HUES6 (cell line): ENCODE results near the gene LRRC31.

Source experiments
- H3K27ac ChIP-seq: 2 replicates; pipeline ENCODE4 v1.7.0; 2013; ENCODE audit warnings: low read depth, mild to moderate bottlenecking, low read length, inconsistent platforms
- H3K27me3 ChIP-seq: 2 replicates; pipeline ENCODE4 v1.6.1; 2013; ENCODE audit warnings: low read length; ENCODE audit not compliant: control insufficient read depth, insufficient read depth
- H3K36me3 ChIP-seq: 2 replicates; pipeline ENCODE4 v1.6.1; 2013; ENCODE audit warnings: low read length; ENCODE audit not compliant: control insufficient read depth, insufficient read depth
- H3K4me1 ChIP-seq: 2 replicates; pipeline ENCODE4 v1.6.1; 2013; ENCODE audit warnings: low read length; ENCODE audit not compliant: control insufficient read depth, insufficient read depth
- H3K4me3 ChIP-seq: 2 replicates; pipeline ENCODE4 v1.5.1; 2013; ENCODE audit warnings: low read depth, low read length
- H3K9ac ChIP-seq: one replicate; pipeline ENCODE4 v1.6.1; 2013; ENCODE audit warnings: mild to moderate bottlenecking, low read length
- H3K9me3 ChIP-seq: 2 replicates; pipeline ENCODE4 v1.6.1; 2013; ENCODE audit warnings: low read depth, low read length; ENCODE audit not compliant: control insufficient read depth, insufficient read depth

The LRRC31 gene

DNA sequence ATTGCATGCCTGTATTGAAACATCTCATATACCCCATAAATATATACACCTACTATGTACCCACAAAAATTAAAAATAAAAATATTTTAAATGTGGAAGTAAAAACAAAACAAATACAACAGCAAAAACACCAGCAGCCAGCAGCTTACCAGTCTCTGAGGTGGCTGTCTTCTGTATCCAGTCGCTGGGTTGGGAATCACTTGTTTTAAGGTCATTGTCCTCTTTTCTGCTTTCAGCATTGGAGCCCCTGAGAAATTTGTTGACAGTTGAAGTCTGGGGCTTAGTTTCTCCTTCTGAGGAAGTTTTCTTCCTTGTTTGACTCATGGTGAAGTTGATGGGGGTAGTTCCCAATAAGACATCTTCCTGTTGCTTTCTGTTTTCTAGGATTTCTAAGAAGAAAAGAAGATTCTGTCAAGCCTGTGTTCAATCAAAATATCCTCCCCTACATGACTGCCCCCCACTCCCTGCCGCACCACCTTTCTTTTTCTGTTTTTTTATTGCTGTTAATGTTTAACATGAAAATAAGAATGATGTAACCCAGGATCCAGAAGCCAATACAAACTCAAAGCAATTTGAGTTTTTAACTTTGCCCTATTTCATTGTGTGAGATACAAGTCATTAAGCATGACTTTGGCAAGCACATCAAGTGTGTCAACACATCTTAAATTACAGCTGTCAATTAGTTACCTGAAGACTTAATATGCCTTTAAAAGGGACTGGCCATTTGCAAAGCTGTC lies at the start of gene LRRC31:
LRRC31 (minus strand) TSS at position 452 of the 737 bp plus-strand sequence; CDS start at position 324, 128 bp downstream.
- Histone ChIP-seq H3K27ac (no peak within 1 kb of the TSS), H3K36me3 (no peaks in the 10 kb centered on the region), H3K27me3 (no peaks in the 10 kb centered on the region), H3K9me3 (no peaks in the 10 kb centered on the region), H3K4me3 (no peak within 1 kb of the TSS), H3K9ac (no peak within 1 kb of the TSS), H3K4me1 (peaks cover 4% of the 10 kb centered on the region; the same call in 1 of the 2 replicates)

DNA sequence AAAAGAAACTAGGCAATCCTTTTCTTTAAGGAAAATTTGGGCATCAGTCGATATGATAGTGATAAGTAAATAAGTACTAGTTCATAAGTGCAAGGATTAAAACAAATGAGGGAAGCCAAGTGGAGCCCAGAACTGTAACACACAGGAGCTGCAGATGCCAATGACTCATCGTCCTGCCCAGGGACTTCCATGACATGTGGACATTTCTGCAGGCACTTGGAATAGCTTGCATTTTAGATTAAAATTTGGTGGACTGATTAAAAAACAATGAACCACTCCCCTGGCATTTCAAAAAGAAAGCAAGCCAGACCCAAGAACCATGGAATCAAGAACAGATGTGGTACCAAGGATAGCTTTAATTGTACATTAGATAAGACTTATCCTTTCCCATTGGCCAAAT lies 44.6 kb upstream of the LRRC31 start:
- H3K27ac ChIP-seq = no peak overlapping the region
- H3K36me3 ChIP-seq = no peaks in the 10 kb centered on the region
- no peaks in the 10 kb centered on the region for H3K27me3 ChIP-seq
- no peak overlapping the region for H3K9ac ChIP-seq
- no peak overlapping the region for H3K4me3 ChIP-seq
- H3K4me1 ChIP-seq = no peaks in the 10 kb centered on the region
- no peaks in the 10 kb centered on the region for H3K9me3 ChIP-seq

DNA sequence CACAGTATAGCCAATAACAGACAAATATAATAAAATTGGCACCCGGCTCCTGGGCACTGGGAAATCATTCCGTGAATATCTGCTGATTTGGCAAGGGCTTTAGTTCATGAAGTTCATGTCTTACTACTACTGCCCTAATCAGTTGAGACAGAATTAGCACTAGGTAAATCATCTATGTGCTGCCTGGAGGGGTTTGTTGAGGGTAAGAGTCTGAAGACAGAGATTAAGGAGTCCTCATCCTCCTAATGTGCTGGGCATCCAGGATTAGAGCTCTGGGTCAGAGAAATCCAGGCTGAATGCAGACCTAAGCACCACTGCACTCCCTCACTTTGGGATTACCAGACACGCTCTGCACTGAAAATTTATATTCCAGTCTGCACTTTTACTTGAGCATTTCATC lies 43.6 kb upstream of the LRRC31 start:
- H3K4me1 ChIP-seq = no peaks in the 10 kb centered on the region

DNA sequence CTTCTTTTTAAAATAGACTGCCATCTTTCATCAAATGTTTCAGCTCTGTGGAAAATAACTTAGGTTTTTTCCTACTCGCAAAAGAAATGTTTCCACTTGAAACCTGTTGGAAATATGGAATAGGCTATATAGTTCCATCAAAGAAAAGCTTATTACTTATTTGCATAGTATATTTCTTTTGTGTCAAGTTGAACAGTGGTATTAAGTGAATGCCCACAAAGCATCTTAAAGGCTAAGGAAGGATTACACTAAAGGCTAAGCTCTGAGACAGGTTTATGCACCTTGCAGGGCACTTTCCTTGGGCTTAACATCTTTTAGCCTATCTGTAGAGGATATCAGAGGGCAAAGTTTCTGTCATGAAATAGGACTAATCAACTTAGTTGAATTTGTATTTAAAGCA lies 41.5 kb upstream of the LRRC31 start, which contains the start of gene SAMD7:
SAMD7 (plus strand) TSS at position 301 of the 400 bp plus-strand sequence. CDS start 7,927 bp downstream, outside the sequence.
- Histone ChIP-seq H3K27me3 (no peaks in the 10 kb centered on the region), H3K36me3 (no peaks in the 10 kb centered on the region), H3K9ac (no peak within 1 kb of the TSS), H3K4me1 (peaks cover 16% of the 10 kb centered on the region), H3K27ac (no peak within 1 kb of the TSS), H3K9me3 (no peaks in the 10 kb centered on the region), H3K4me3 (no peak within 1 kb of the TSS)

More for the DNA sequence above, 43.6 kb upstream of the LRRC31 start:
- Histone ChIP-seq H3K4me3 (no peak overlapping the region), H3K36me3 (no peaks in the 10 kb centered on the region), H3K27ac (no peak overlapping the region), H3K9me3 (no peaks in the 10 kb centered on the region), H3K27me3 (no peaks in the 10 kb centered on the region), H3K9ac (no peak overlapping the region)

DNA sequence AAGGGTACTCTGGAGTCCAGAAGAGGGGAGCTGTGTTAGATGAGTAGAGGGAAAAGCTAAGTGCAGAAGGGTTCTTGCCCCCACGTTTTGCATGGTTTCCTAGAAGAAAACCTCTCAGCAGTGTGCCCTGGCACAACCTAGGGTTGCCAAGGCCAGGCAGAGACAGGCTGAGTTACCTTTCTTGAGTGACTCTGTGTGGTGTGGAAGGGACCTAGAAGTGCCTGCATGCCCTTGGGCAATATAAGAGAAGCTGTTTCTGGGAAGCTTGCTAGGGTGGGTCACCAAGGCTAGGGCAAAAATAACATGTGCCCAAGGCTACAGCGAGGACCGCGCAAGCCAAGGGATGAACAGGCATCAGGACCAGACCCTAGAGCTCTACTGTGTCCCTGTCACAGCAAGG lies 38.2 kb upstream of the LRRC31 start:
- no peak overlapping the region for H3K27ac ChIP-seq
- H3K36me3 ChIP-seq = no peaks in the 10 kb centered on the region
- no peak overlapping the region for H3K4me3 ChIP-seq
- peaks cover 14% of the 10 kb centered on the region; the same call in 1 of the 2 replicates for H3K9me3 ChIP-seq
- H3K4me1 ChIP-seq = peaks cover 16% of the 10 kb centered on the region
- H3K9ac ChIP-seq = no peak overlapping the region
- no peaks in the 10 kb centered on the region for H3K27me3 ChIP-seq

DNA sequence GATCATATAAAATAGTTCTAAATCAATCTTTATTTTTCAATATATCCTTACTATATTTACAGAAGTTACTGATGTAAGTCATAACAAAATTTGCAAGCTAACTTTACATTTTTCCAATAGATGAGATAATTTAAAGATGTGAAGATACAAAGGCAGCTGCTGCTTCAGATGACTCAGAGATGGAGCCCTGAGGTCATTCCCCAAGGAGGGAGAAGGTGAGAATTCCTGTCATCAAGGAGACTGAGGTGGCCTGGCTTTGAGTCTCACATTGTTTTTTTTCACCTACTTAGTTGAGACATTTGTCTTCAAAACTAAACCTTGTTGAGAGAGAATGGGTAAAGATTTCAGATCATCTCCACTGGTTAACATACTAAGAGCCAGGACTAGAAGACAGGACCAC lies 37.7 kb upstream of the LRRC31 start:
- Histone ChIP-seq H3K4me1 (peaks cover 16% of the 10 kb centered on the region), H3K36me3 (no peaks in the 10 kb centered on the region), H3K27ac (no peak overlapping the region), H3K9ac (no peak overlapping the region), H3K27me3 (no peaks in the 10 kb centered on the region), H3K4me3 (no peak overlapping the region), H3K9me3 (peaks cover 18% of the 10 kb centered on the region; the same call in 1 of the 2 replicates)

DNA sequence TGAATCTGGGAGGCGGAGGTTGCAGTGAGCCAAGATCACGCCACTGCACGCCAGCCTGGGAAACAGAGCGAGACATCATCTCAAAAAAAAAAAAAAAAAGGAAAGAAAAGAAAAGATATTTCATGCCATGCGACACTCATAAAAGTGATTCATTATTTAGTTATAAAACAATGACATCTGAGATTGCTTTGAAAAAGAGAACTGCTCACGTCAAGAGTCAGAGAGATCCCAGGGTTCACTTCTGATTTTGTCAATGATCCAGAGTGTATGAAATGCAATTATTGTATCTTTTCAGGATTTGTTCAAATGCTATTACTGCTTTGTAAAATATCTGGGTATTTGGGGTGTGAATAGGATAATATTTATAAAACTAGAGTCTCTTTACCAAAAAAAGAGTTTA lies 35.7 kb upstream of the LRRC31 start:
- Histone ChIP-seq H3K4me3 (no peak overlapping the region), H3K27ac (no peak overlapping the region), H3K9ac (no peak overlapping the region), H3K36me3 (no peaks in the 10 kb centered on the region), H3K4me1 (peaks cover 16% of the 10 kb centered on the region), H3K27me3 (no peaks in the 10 kb centered on the region), H3K9me3 (peaks cover 36% of the 10 kb centered on the region)

DNA sequence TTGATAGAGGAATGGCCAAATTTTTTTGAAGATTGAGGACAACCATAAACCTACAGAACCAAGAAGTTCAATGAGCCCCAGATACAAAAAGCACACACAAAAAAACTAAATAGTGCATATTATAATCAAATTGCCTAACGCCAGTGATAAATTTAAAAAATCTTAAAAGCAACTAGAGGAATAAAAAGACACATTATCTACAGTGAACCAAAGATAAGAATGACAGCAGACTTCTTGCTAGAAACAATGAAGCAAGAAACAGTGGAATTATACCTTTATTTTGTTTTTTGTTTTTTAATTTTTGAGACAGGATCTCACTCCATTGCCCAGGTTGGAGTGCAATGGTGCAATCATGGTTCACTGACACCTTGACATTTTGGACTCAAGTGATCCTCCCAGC lies 31.7 kb upstream of the LRRC31 start:
- H3K4me3 ChIP-seq = no peak overlapping the region
- H3K36me3 ChIP-seq = no peaks in the 10 kb centered on the region
- no peaks in the 10 kb centered on the region for H3K4me1 ChIP-seq
- peaks cover 36% of the 10 kb centered on the region for H3K9me3 ChIP-seq
- H3K9ac ChIP-seq = no peak overlapping the region
- H3K27me3 ChIP-seq = no peaks in the 10 kb centered on the region
- H3K27ac ChIP-seq = no peak overlapping the region

DNA sequence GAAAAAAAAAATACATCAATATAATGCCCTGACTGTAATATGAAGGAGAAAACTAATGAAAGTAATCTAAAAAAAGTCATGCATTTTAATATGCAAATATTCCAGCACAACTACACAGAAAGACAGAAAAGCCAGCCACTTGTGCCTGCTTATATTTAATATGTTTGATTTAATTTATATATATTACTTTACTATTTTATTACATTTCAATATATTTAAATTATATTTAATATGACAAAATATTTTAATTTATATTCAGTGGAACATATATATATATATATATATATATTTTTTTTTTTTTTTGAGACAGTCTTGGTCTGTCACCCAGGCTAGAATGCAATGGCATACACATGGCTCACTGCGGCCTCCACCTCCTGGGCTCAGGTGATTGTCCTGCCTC lies 27.5 kb upstream of the LRRC31 start:
- H3K4me1 ChIP-seq = no peaks in the 10 kb centered on the region
- H3K27me3 ChIP-seq = no peaks in the 10 kb centered on the region
- H3K4me3 ChIP-seq = no peak overlapping the region
- H3K9me3 ChIP-seq = peaks cover 15% of the 10 kb centered on the region
- no peaks in the 10 kb centered on the region for H3K36me3 ChIP-seq
- no peak overlapping the region for H3K27ac ChIP-seq
- no peak overlapping the region for H3K9ac ChIP-seq

DNA sequence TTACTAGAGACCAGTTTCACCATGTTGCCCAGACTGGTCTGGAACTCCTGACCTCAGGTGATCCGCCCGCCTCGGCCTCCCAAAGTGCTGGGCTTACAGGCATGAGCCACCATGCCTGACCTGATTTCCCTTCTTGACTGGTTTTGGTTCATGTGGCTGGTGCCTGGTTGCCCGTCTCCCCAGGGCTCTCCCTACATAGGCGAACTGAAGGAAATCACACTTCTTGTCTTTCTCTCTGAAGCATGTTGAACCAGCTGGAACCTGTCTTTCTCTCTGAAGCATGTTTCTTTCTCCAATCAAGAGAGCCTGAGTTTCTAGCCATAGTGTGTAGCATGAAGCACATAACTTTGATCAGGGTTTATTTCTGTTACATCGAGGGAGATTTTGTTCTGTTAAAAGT lies 25.3 kb upstream of the LRRC31 start:
- no peak overlapping the region for H3K27ac ChIP-seq
- no peaks in the 10 kb centered on the region for H3K36me3 ChIP-seq
- H3K9me3 ChIP-seq = no peaks in the 10 kb centered on the region
- H3K9ac ChIP-seq = no peak overlapping the region
- H3K4me1 ChIP-seq = no peaks in the 10 kb centered on the region
- H3K27me3 ChIP-seq = no peaks in the 10 kb centered on the region
- no peak overlapping the region for H3K4me3 ChIP-seq

DNA sequence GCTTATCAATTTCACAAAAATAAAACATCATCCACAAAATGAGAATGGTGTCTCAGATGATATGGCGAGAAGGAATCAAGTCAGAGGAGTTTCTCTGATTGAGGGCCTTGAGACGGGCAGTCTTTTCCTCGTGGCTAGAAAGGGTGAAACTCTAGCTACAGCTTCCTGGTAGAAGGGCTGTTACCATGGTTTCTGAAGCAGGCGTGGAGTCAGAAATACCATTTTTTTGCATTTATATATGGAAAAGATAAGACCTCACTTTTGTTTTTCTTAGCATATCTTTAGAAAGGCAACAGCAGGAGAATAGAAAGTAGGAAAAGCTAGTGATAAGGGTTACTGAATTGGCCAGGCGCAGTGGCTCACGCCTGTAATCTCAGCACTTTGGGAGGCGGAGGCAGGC lies 24.4 kb upstream of the LRRC31 start:
- no peaks in the 10 kb centered on the region for H3K4me1 ChIP-seq
- H3K27ac ChIP-seq = no peak overlapping the region
- no peak overlapping the region for H3K4me3 ChIP-seq
- H3K9me3 ChIP-seq = no peaks in the 10 kb centered on the region
- no peaks in the 10 kb centered on the region for H3K36me3 ChIP-seq
- H3K27me3 ChIP-seq = no peaks in the 10 kb centered on the region
- H3K9ac ChIP-seq = no peak overlapping the region
